ENCODE results near the gene SCOC.
"Not testable (repeated sequence)": the region's sequence is repeated elsewhere in the genome, so short reads cannot be mapped to it uniquely, and the experiment has no call there.

The SCOC gene

DNA sequence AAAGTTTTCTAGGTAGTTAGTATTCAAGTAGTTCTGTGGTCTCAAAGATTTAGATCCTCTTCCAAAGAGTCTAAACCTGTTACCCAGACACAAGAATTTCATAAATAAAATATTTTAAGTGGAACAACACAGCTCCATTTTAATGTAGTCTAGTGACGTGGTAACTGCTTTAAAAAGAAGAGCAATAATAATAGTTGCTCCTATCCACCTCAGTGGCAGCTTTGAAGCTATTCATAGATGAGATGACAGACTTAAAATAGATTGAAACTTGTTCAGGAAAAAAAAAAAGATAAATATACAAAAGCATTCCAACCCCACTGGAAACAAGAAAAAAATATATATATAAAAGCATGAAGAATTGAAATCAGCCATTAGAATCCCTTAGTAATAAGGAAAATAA lies 14.6 kb downstream of the SCOC start:
- Histone ChIP-seq H3K9ac (no peak overlapping the region), H3K4me3 (ENCODE audit: low read depth, low read length) (no peak overlapping the region), H3K27me3 (ENCODE audit: control insufficient read depth, insufficient read depth, low read length) (no peaks in the 10 kb centered on the region), H2AFZ (no peak overlapping the region), H3K79me2 (no peaks in the 10 kb centered on the region), H3K4me2 (ENCODE audit: low read length) (no peak overlapping the region), H3K36me3 (ENCODE audit: control insufficient read depth, insufficient read depth, low read length) (no peaks in the 10 kb centered on the region), H3K27ac (no peak overlapping the region), H3K4me1 (no peaks in the 10 kb centered on the region), H3K9me3 (ENCODE audit: control insufficient read depth, low read length) (no peaks in the 10 kb centered on the region)
- TF ChIP-seq, protein P1, sequence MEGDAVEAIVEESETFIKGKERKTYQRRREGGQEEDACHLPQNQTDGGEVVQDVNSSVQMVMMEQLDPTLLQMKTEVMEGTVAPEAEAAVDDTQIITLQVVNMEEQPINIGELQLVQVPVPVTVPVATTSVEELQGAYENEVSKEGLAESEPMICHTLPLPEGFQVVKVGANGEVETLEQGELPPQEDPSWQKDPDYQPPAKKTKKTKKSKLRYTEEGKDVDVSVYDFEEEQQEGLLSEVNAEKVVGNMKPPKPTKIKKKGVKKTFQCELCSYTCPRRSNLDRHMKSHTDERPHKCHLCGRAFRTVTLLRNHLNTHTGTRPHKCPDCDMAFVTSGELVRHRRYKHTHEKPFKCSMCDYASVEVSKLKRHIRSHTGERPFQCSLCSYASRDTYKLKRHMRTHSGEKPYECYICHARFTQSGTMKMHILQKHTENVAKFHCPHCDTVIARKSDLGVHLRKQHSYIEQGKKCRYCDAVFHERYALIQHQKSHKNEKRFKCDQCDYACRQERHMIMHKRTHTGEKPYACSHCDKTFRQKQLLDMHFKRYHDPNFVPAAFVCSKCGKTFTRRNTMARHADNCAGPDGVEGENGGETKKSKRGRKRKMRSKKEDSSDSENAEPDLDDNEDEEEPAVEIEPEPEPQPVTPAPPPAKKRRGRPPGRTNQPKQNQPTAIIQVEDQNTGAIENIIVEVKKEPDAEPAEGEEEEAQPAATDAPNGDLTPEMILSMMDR (IDR thresholded peaks at IDR 0.05): no peak

DNA sequence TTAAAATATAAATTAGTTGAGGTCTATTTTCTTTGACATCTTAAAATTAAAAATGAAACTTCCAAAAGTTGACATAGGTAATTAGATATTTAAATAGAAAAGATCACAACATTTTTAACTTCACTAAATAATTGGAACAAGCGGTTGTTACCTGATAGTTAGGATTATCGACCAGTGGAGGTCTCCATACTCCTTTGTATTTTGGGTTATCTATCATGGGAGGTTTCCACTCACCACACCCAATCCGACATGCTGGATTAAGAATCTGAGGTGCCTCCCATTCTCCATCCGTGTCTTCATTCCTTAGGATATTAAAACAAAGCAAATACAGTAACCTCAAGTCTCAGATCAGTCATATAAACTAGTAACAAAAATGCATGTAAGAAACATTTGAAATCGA lies 22.2 kb downstream of the SCOC start:
- H3K36me3 ChIP-seq (ENCODE audit: control insufficient read depth, insufficient read depth, low read length): no peaks in the 10 kb centered on the region
- no peak overlapping the region for H3K27ac ChIP-seq
- no peak overlapping the region for H3K9ac ChIP-seq
- H3K4me3 ChIP-seq (ENCODE audit: low read depth, low read length): no peak overlapping the region
- H3K4me2 ChIP-seq (ENCODE audit: low read length): no peak overlapping the region
- H3K4me1 ChIP-seq: no peaks in the 10 kb centered on the region
- H3K9me3 ChIP-seq (ENCODE audit: control insufficient read depth, low read length): no peaks in the 10 kb centered on the region
- H3K79me2 ChIP-seq: no peaks in the 10 kb centered on the region
- no peak overlapping the region for H2AFZ ChIP-seq
- TF ChIP-seq, protein P1 (IDR thresholded peaks at IDR 0.05): no peak
- H3K27me3 ChIP-seq (ENCODE audit: control insufficient read depth, insufficient read depth, low read length): no peaks in the 10 kb centered on the region

DNA sequence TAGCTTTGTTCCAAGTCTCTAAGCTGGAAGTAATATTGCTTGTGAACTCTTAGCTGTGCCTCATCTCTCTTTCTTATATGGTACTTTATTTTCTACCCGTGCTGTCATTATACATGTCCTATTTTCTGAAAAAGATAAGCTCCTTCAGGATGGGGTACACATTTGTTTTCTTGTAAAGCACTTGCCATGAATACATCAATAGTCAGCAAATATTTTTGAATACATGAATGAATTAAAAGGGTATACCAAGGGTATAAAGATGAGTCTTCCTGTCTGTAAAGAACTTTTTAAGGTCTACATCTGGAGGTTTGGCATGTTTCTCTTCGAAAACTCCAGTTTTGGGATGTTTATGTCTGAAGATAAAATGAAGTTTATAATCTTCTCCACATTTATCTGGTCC lies 26.7 kb downstream of the SCOC start:
- Histone ChIP-seq H3K9me3 (ENCODE audit: control insufficient read depth, low read length) (no peaks in the 10 kb centered on the region), H3K4me1 (no peaks in the 10 kb centered on the region), H2AFZ (no peak overlapping the region), H3K4me2 (ENCODE audit: low read length) (no peak overlapping the region), H3K9ac (no peak overlapping the region), H3K27ac (no peak overlapping the region), H3K36me3 (ENCODE audit: control insufficient read depth, insufficient read depth, low read length) (no peaks in the 10 kb centered on the region), H3K4me3 (ENCODE audit: low read depth, low read length) (no peak overlapping the region), H3K79me2 (no peaks in the 10 kb centered on the region), H3K27me3 (ENCODE audit: control insufficient read depth, insufficient read depth, low read length) (no peaks in the 10 kb centered on the region)
- TF ChIP-seq, protein P1 (IDR thresholded peaks at IDR 0.05): no peak

DNA sequence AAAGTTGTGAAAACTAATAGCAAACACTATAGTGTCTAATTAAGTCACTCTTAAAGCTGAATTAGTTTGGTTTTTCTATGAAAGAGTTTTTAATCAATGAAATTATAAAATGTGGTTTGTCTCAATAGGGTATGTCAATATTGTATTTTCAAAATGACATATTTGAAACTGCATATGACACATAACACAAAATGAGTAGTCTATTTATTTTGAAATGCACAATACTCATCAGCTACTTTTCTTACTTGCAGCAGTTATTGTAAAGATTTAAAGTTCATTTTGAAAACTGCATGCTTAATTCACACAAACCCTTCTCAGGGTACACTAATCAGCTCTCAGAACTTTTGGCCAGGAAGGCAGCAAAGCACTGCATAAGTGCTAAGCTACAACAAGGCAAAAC lies 32.8 kb downstream of the SCOC start:
- no peaks in the 10 kb centered on the region for H3K4me1 ChIP-seq
- no peak overlapping the region for H3K4me2 ChIP-seq (ENCODE audit: low read length)
- H3K36me3 ChIP-seq (ENCODE audit: control insufficient read depth, insufficient read depth, low read length): no peaks in the 10 kb centered on the region
- H3K79me2 ChIP-seq: no peaks in the 10 kb centered on the region
- no peaks in the 10 kb centered on the region for H3K27me3 ChIP-seq (ENCODE audit: control insufficient read depth, insufficient read depth, low read length)
- H3K9ac ChIP-seq: no peak overlapping the region
- TF ChIP-seq, protein P1 (IDR thresholded peaks at IDR 0.05): no peak
- H3K9me3 ChIP-seq (ENCODE audit: control insufficient read depth, low read length): no peaks in the 10 kb centered on the region
- no peak overlapping the region for H2AFZ ChIP-seq
- H3K27ac ChIP-seq: no peak overlapping the region
- no peak overlapping the region for H3K4me3 ChIP-seq (ENCODE audit: low read depth, low read length)

DNA sequence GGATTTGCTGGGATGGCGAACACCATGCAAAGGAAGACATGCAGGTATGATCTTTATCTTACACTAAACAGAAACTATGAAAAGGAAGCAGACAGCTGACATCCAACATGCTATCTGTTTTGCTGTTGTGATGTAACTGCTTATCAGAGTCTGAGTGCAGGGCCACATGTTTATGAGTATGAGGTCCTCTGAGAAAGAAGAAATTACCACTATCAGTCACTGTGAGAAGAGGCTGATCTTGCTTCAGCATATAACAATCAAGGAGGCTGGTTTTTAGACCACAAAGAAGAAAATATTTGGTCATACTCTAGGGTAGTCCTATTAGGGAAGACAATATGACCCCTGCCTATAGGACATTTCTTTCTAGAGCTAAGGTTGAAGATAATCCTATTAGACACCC lies 35.5 kb downstream of the SCOC start:
- no peak overlapping the region for H3K4me3 ChIP-seq (ENCODE audit: low read depth, low read length)
- no peaks in the 10 kb centered on the region for H3K36me3 ChIP-seq (ENCODE audit: control insufficient read depth, insufficient read depth, low read length)
- no peak overlapping the region for H3K4me2 ChIP-seq (ENCODE audit: low read length)
- H3K4me1 ChIP-seq: no peaks in the 10 kb centered on the region
- no peak overlapping the region for H3K27ac ChIP-seq
- no peaks in the 10 kb centered on the region for H3K79me2 ChIP-seq
- no peaks in the 10 kb centered on the region for H3K27me3 ChIP-seq (ENCODE audit: control insufficient read depth, insufficient read depth, low read length)
- H3K9ac ChIP-seq: no peak overlapping the region
- H2AFZ ChIP-seq: no peak overlapping the region
- no peaks in the 10 kb centered on the region for H3K9me3 ChIP-seq (ENCODE audit: control insufficient read depth, low read length)
- TF ChIP-seq, protein P1 (IDR thresholded peaks at IDR 0.05): no peak

DNA sequence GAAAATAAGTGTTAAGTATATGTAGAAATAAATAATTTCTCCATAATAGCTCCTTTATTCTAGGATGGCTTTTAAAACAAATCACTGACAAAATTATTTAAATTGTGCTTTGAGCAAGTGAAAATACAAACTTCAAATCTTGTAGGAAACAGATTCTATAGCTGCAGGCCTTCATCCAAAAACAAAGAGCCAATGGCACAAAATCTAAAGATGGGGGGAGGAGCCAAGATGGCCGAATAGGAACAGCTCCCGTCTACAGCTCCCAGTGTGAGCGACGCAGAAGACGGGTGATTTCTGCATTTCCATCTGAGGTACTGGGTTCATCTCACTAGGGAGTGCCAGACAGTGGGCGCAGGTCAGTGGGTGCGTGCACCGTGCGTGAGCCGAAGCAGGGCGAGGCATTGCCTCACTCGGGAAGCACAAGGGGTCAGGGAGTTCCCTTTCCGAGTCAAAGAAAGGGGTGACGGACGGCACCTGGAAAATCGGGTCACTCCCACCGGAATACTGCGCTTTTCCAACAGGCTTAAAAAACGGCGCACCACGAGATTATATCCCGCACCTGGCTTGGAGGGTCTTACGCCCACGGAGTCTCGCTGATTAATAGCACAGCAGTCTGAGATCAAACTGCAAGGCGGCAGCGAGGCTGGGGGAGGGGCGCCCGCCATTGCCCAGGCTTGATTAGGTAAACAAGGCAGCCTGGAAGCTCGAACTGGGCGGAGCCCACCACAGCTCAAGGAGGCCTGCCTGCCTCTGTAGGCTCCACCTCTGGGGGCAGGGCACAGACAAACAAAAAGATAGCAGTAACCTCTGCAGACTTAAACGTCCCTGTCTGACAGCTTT lies 39.9 kb downstream of the SCOC start:
- H3K4me1 ChIP-seq; H3K9ac ChIP-seq; H3K36me3 ChIP-seq (ENCODE audit: control insufficient read depth, insufficient read depth, low read length); H2AFZ ChIP-seq; H3K4me2 ChIP-seq (ENCODE audit: low read length); H3K79me2 ChIP-seq; H3K27ac ChIP-seq; H3K4me3 ChIP-seq (ENCODE audit: low read depth, low read length); H3K27me3 ChIP-seq (ENCODE audit: control insufficient read depth, insufficient read depth, low read length); H3K9me3 ChIP-seq (ENCODE audit: control insufficient read depth, low read length): not testable (repeated sequence)

All from parathyroid adenoma (tissue), 2 donors.